WTC11 (cell line): ENCODE measurements around the gene FBXL7.

ENCODE experiments used
- CREB1 ChIP-seq: sonication (generic); formaldehyde crosslinking; IDR thresholded peaks from 2 replicates; pipeline ENCODE4 v1.8.0; 2023; ENCODE audit warnings: mild to moderate bottlenecking, missing genetic modification reagents
- TCF7 ChIP-seq: sonication (generic); formaldehyde crosslinking; IDR thresholded peaks from 2 replicates; pipeline ENCODE4 v1.8.0; 2022; ENCODE audit warnings: mild to moderate bottlenecking, low read depth, missing genetic modification reagents, moderate library complexity
- TF ChIP-seq, protein P1 (sequence below): fragments of 200-600 bp; IDR thresholded peaks from 2 replicates; pipeline ENCODE4 v1.8.0; 2022; ENCODE audit warnings: antibody characterized with exemption

DNA sequence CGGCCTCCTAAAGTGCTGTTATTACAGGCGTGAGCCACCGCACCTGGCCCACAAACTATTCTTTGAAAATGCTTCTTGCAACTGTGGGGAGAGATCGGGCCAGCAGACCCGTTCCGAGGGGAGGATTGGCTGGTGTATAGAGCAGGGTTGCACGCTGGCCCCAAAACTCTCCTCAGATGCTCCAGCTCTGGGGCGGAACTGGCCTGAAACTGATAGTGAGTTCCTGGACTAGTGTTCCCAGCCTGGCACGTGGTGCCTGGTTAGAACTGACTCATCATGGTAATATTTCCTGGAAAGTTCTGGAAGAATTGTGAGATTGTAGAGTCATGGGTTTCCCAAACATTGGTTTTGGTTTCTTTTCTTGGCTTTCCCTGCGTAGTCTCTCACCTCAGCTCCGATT lies 120.5 kb downstream of the FBXL7 start:
- TF ChIP-seq, protein P1, sequence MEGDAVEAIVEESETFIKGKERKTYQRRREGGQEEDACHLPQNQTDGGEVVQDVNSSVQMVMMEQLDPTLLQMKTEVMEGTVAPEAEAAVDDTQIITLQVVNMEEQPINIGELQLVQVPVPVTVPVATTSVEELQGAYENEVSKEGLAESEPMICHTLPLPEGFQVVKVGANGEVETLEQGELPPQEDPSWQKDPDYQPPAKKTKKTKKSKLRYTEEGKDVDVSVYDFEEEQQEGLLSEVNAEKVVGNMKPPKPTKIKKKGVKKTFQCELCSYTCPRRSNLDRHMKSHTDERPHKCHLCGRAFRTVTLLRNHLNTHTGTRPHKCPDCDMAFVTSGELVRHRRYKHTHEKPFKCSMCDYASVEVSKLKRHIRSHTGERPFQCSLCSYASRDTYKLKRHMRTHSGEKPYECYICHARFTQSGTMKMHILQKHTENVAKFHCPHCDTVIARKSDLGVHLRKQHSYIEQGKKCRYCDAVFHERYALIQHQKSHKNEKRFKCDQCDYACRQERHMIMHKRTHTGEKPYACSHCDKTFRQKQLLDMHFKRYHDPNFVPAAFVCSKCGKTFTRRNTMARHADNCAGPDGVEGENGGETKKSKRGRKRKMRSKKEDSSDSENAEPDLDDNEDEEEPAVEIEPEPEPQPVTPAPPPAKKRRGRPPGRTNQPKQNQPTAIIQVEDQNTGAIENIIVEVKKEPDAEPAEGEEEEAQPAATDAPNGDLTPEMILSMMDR, result no peak
- no peak for TF ChIP-seq CREB1
- TF ChIP-seq TCF7 (CRISPR knock-in tag), result no peak
